ENCODE results near the gene EWSR1.

Gene EWSR1

GRCh38 chr22:29251981-29252911, 15.8 kb upstream of the EWSR1 start:
- no peak overlapping the region for H2AFZ ChIP-seq (ENCODE audit: low read depth, low read length)
- H3K27me3 ChIP-seq (ENCODE audit: insufficient read depth, low read length, poor library complexity) = no peaks in the 10 kb centered on the region
- TF ChIP-seq CTCF (IDR thresholded peaks at IDR 0.05; ENCODE audit: borderline replicate concordance, extremely low read depth, low read length, poor library complexity, severe bottlenecking) (no peak), EZH2 (IDR thresholded peaks at IDR 0.05; ENCODE audit: borderline replicate concordance, low read depth, low read length, severe bottlenecking) (no peak)
- no peak for DNase-seq
- H3K27ac ChIP-seq (ENCODE audit: low read length) = no peak overlapping the region
- no peak overlapping the region for H3K4me2 ChIP-seq (ENCODE audit: insufficient read depth, low read length)
- H3K9ac ChIP-seq (ENCODE audit: low read depth, low read length) = no peak overlapping the region
- peaks cover 9% of the 10 kb centered on the region; the same call in 1 of the 2 replicates for H3K4me1 ChIP-seq (ENCODE audit: insufficient read depth, low read length)
- no peak for ATAC-seq (ENCODE audit: insufficient read depth, low read depth)
- H3K4me3 ChIP-seq (ENCODE audit: low read depth in 1 of 2, low read length in 2 of 2) = no peak overlapping the region
- H3K36me3 ChIP-seq (ENCODE audit: insufficient read depth, low read length) = peaks cover 23% of the 10 kb centered on the region
- H4K20me1 ChIP-seq (ENCODE audit: insufficient read depth, low read length) = no peaks in the 10 kb centered on the region
- H3K79me2 ChIP-seq (ENCODE audit: insufficient read depth, low read length) = no peaks in the 10 kb centered on the region
- no peaks in the 10 kb centered on the region for H3K9me3 ChIP-seq (ENCODE audit: insufficient read depth, low read length, severe bottlenecking)

GRCh38 chr22:29253561-29254285, 14.3 kb upstream of the EWSR1 start:
- peaks cover 30% of the 10 kb centered on the region for H3K36me3 ChIP-seq (ENCODE audit: insufficient read depth, low read length)
- H3K27me3 ChIP-seq (ENCODE audit: insufficient read depth, low read length, poor library complexity) = no peaks in the 10 kb centered on the region
- no peaks in the 10 kb centered on the region for H3K9me3 ChIP-seq (ENCODE audit: insufficient read depth, low read length, severe bottlenecking)
- H3K4me3 ChIP-seq (ENCODE audit: low read depth in 1 of 2, low read length in 2 of 2) = no peak overlapping the region
- TF ChIP-seq EZH2 (IDR thresholded peaks at IDR 0.05; ENCODE audit: borderline replicate concordance, low read depth, low read length, severe bottlenecking) (no peak), CTCF (IDR thresholded peaks at IDR 0.05; ENCODE audit: borderline replicate concordance, extremely low read depth, low read length, poor library complexity, severe bottlenecking) (no peak)
- no peak overlapping the region for H3K9ac ChIP-seq (ENCODE audit: low read depth, low read length)
- no peak overlapping the region for H3K4me2 ChIP-seq (ENCODE audit: insufficient read depth, low read length)
- H4K20me1 ChIP-seq (ENCODE audit: insufficient read depth, low read length) = no peaks in the 10 kb centered on the region; the same call in 1 of the 2 replicates
- no peak overlapping the region for H2AFZ ChIP-seq (ENCODE audit: low read depth, low read length)
- peaks cover 9% of the 10 kb centered on the region; the same call in 1 of the 2 replicates for H3K4me1 ChIP-seq (ENCODE audit: insufficient read depth, low read length)
- H3K27ac ChIP-seq (ENCODE audit: low read length) = no peak overlapping the region
- H3K79me2 ChIP-seq (ENCODE audit: insufficient read depth, low read length) = no peaks in the 10 kb centered on the region
- no peak for ATAC-seq (ENCODE audit: insufficient read depth, low read depth)
- no peak for DNase-seq

GRCh38 chr22:29254286-29254660, 13.8 kb upstream of the EWSR1 start:
- ATAC-seq (ENCODE audit: insufficient read depth, low read depth) = peak; percentile 65
- no peaks in the 10 kb centered on the region for H3K9me3 ChIP-seq (ENCODE audit: insufficient read depth, low read length, severe bottlenecking)
- no peak overlapping the region for H3K27ac ChIP-seq (ENCODE audit: low read length)
- DNase-seq = peak; percentile 47
- H3K4me1 ChIP-seq (ENCODE audit: insufficient read depth, low read length) = peaks cover 9% of the 10 kb centered on the region; the same call in 1 of the 2 replicates
- H3K27me3 ChIP-seq (ENCODE audit: insufficient read depth, low read length, poor library complexity) = no peaks in the 10 kb centered on the region
- no peaks in the 10 kb centered on the region for H3K79me2 ChIP-seq (ENCODE audit: insufficient read depth, low read length)
- H2AFZ ChIP-seq (ENCODE audit: low read depth, low read length) = no peak overlapping the region
- no peak overlapping the region for H3K4me2 ChIP-seq (ENCODE audit: insufficient read depth, low read length)
- H3K4me3 ChIP-seq (ENCODE audit: low read depth in 1 of 2, low read length in 2 of 2) = no peak overlapping the region
- no peak for TF ChIP-seq EZH2 (IDR thresholded peaks at IDR 0.05; ENCODE audit: borderline replicate concordance, low read depth, low read length, severe bottlenecking)
- no peak for TF ChIP-seq CTCF (IDR thresholded peaks at IDR 0.05; ENCODE audit: borderline replicate concordance, extremely low read depth, low read length, poor library complexity, severe bottlenecking)
- H4K20me1 ChIP-seq (ENCODE audit: insufficient read depth, low read length) = peaks cover 3% of the 10 kb centered on the region
- peaks cover 35% of the 10 kb centered on the region for H3K36me3 ChIP-seq (ENCODE audit: insufficient read depth, low read length)
- no peak overlapping the region for H3K9ac ChIP-seq (ENCODE audit: low read depth, low read length)

Measured in DND-41 (cell line).